ENCODE data around the gene ARAP3. TPM values are rescaled to one million over a fixed set of nuclear protein-coding genes. Genes with fewer than 3 reads are reported as not detected.

The ARAP3 gene
- polyA plus RNA-seq, 1 experiment = 3.5 TPM

GRCh38 chr5:141697586-141697985, 15.6 kb upstream of the ARAP3 start:
- no peak for TF ChIP-seq CTCF (IDR thresholded peaks at IDR 0.05; ENCODE audit: low read depth, low read length)
- no peak for DNase-seq (ENCODE audit: low read depth, low spot score)
- Histone ChIP-seq H3K9me3 (ENCODE audit: control insufficient read depth, insufficient read depth, low read length) (no peaks in the 10 kb centered on the region; the same call in 1 of the 2 replicates), H3K4me3 (ENCODE audit: low read depth, low read length) (no peak overlapping the region), H3K27ac (ENCODE audit: low read depth, low read length) (no peak overlapping the region), H3K27me3 (ENCODE audit: control insufficient read depth, insufficient read depth, low read length) (peaks cover 62% of the 10 kb centered on the region)
- ChIA-PET CTCF (interaction anchor here (7.6 to 16.0 kb wide), 2 partner anchors 182 to 262 kb away, joined by 169 to 422 read pairs; partner anchors contain the start of genes PCDH1 and PCDH12), POLR2A (no interaction called here)

- ChIA-PET CTCF (interaction anchor here (1.8 to 16.0 kb wide), 3 partner anchors 184 to 272 kb away, joined by 7 to 422 read pairs (median 169); partner anchors contain the start of genes PCDH1, PCDH12 and RNF14), POLR2A (no interaction called here)
- no peak for DNase-seq (ENCODE audit: low read depth, low spot score)
- no peak for TF ChIP-seq CTCF (IDR thresholded peaks at IDR 0.05; ENCODE audit: low read depth, low read length)
- H3K9me3 ChIP-seq (ENCODE audit: control insufficient read depth, insufficient read depth, low read length) = no peaks in the 10 kb centered on the region
- peaks cover 53% of the 10 kb centered on the region for H3K27me3 ChIP-seq (ENCODE audit: control insufficient read depth, insufficient read depth, low read length)
- no peak overlapping the region for H3K4me3 ChIP-seq (ENCODE audit: low read depth, low read length)
- no peak overlapping the region for H3K27ac ChIP-seq (ENCODE audit: low read depth, low read length)
These were observed 14.4 kb upstream of the ARAP3 start for GRCh38 chr5:141696431-141696830.

- no peak for DNase-seq (ENCODE audit: low read depth, low spot score)
- no peak for TF ChIP-seq CTCF (IDR thresholded peaks at IDR 0.05; ENCODE audit: low read depth, low read length)
- H3K27me3 ChIP-seq (ENCODE audit: control insufficient read depth, insufficient read depth, low read length) = peaks cover 53% of the 10 kb centered on the region
- no peaks in the 10 kb centered on the region for H3K9me3 ChIP-seq (ENCODE audit: control insufficient read depth, insufficient read depth, low read length)
- POLR2A ChIA-PET = interaction anchor here (1.4 kb wide), 1 partner anchor 228 kb away, joined by 3 read pairs; the partner anchor contains the start of gene DELE1
- H3K27ac ChIP-seq (ENCODE audit: low read depth, low read length) = no peak overlapping the region
- no peak overlapping the region for H3K4me3 ChIP-seq (ENCODE audit: low read depth, low read length)
- CTCF ChIA-PET = interaction anchor here (1.8 to 16.0 kb wide), 3 partner anchors 184 to 273 kb away, joined by 7 to 422 read pairs (median 169); partner anchors contain the start of genes PCDH1, PCDH12 and RNF14
These were observed 13.7 kb upstream of the ARAP3 start for GRCh38 chr5:141695627-141696215.

- ChIA-PET CTCF (interaction anchor here (1.0 to 16.0 kb wide), 5 partner anchors 8 to 274 kb away, joined by 3 to 422 read pairs (median 45); partner anchors contain the start of genes PCDH1, PCDH12 and RNF14), POLR2A (no interaction called here)
- peaks cover 53% of the 10 kb centered on the region for H3K27me3 ChIP-seq (ENCODE audit: control insufficient read depth, insufficient read depth, low read length)
- no peaks in the 10 kb centered on the region for H3K9me3 ChIP-seq (ENCODE audit: control insufficient read depth, insufficient read depth, low read length)
- TF ChIP-seq CTCF (IDR thresholded peaks at IDR 0.05; ENCODE audit: low read depth, low read length) = no peak
- H3K27ac ChIP-seq (ENCODE audit: low read depth, low read length) = no peak overlapping the region
- DNase-seq (ENCODE audit: low read depth, low spot score) = no peak
- H3K4me3 ChIP-seq (ENCODE audit: low read depth, low read length) = no peak overlapping the region
These were observed 12.4 kb upstream of the ARAP3 start for GRCh38 chr5:141694479-141694878.
